Dedifferentiated amniotic fluid mesenchymal stem cell (primary cell): ENCODE measurements around the gene GOLGA1.

Experiments used
- DNase-seq: peaks from one replicate; pipeline ENCODE4 v3.0.0-alpha.2; 2016; ENCODE audit errors: extremely low spot score

GOLGA1 gene

DNA sequence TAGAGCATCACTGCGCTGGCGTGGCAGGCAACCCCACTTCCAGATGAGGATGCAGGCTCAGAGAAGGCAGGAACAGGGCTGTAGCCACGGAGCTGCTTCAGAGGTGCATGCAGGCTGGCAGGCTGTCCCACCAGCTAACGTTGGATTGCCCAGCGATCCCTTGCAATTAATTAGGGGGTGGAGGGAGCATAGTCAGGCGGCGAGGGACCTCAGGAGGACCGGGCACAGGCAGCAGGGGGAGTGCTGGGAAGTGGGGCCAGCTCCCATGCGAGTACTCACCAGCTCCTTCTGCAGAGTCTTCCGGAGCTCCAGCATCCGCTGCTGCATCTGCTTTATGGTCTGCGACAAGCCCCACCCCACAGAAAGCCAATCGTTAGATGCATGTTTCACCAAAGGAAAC is 58.7 kb downstream of the GOLGA1 start:
- no peak for DNase-seq

DNA sequence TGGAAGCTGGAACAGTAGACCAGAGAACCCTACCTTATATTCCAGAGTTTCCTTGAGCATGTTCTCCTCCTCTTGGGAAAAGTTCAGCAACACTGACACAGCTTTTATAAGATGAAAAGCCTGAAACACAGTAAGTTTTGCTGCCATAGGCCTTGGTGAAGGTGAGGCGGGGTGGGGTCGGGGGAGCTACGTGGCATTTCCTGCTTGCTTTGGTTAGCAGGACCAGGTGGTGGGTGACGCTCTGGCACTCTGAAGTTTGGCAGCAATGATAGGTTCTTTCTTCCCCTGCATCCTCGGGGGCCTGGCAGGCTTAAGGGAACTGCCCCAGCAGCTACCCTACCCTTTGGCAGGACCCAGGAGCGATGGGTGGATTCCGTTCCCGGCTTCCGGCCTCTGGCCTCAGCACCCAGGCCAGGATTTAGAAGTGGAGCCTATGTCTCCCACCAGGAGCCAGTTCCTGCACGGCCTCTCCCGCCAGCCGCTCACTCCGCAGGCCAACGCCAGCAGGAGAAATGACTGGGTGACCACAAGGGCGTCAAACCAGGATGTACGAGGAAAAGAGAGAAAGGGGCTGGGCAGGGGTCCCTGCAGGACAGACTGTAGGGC is 59.6 kb downstream of the GOLGA1 start:
- DNase-seq = no peak

GRCh38 chr9:124880501-124880900 is 60.4 kb downstream of the GOLGA1 start:
- DNase-seq = no peak

DNA sequence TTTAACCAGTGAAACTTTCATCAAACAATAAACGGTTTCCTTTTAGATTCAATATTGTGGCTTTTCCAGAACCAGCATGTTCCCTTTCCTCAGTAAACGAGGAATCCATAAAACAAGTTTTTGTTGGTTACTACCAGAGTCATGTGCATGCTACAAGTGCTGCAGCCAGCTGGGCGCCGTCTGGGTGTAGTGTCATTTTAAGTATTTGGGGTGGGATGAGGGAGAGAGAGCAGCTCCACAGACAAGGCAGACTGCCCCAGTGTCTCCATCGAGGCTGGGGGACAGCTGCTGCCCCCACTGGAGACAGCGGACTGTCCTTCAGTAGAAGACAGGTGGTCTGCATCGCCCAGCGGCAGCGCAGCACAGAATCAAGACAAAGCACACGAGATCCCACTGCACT is 61.7 kb downstream of the GOLGA1 start:
- DNase-seq = no peak

GRCh38 chr9:124878518-124878917 is 62.4 kb downstream of the GOLGA1 start:
- no peak for DNase-seq

DNA sequence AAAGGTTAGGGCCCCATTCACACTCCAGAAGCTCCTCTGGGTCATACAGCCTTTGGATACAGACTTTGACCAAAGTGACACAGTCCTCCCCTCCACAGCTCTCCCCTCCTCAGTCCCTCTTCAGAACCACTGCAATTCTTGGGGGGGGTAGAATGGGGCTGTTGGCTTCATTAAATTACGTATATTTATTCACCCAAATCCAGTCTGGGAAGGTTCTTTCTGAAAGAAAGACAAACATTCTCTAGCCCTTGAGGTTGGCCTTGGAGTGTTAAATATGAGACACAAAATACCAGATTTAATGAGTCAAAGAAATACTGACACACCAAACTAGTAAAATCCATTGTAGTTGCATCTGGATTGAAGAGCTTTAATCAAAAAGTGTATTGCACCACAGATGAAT is 62.9 kb downstream of the GOLGA1 start:
- no peak for DNase-seq

DNA sequence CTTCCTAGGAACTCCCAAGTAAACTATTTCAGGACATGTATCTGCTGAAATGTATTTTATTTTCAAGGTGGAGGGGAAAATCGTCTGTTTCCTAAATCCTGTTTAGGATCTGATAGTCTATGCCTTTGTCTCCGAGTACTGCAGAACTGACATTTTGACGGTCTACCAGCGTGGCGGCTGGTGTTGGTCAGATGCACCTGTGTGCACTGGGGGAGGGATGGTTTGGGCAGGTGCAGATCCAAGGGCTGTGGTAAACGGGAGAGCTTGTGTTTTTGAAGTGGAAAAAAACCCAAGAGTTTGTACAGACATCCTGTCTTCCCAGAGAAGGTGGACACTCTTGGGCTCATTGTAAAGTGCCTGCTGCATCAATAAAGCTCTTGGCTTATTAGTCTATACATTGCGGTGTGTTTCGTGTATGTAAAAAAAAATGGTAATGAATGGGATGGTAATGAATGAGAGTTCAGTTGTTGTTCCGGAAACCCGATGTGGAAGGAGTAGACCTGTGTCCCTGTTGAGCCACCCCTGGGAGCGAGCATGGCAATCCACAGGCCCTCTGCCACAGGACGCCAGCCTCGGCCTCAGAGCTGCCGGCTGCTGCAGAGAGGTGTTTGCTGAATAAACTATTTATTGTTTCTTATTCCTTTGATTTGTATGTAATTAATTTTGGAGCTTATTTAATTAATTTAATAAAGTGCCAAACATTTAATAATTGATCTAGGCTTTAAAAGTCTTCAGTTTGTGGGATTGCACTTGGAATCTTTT is 63.7 kb downstream of the GOLGA1 start:
- DNase-seq = no peak

DNA sequence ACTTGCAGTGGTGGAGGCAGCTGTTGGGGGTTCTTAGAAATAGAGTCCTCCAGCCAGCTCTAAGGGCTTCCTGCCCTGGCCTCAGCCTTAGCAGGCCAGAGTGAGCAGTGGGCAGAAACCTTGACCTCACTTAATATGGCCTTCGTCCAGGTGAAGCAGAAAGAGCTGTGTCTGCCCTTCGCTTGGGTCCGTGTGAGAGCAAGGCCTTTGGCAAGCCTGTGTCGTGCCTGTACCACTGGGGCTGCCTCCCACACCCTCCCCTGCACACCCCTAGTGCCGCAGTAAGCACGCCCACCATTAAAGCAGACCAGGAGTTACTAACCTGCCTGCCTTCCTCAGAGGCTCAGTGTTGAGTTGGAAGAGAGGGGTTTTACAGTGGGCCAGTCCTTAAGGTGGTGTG is 65.4 kb downstream of the GOLGA1 start:
- no peak for DNase-seq

DNA sequence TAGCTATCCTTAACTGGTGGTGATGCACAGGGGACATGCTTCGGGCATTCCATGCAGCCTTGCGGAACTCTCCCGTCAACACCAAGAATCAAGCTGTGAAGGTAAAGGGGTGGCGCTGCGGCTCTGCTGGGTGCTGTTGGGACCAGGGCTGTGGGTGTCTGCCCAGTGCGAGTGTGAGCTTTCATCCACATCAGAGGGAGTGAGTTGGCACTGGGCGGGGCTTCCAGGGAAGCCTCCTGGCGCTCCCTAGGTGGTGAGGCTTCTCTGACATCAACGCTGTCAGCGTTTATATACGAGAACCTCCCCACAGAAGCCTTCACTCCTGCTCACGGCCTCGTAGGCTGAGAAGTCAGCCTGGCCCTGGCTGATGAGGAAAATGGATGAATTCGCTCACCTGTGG is 67.2 kb downstream of the GOLGA1 start:
- no peak for DNase-seq

GRCh38 chr9:124871156-124871561 is 69.7 kb downstream of the GOLGA1 start:
- DNase-seq = no peak

GRCh38 chr9:124870723-124871122 is 70.2 kb downstream of the GOLGA1 start:
- DNase-seq = no peak

DNA sequence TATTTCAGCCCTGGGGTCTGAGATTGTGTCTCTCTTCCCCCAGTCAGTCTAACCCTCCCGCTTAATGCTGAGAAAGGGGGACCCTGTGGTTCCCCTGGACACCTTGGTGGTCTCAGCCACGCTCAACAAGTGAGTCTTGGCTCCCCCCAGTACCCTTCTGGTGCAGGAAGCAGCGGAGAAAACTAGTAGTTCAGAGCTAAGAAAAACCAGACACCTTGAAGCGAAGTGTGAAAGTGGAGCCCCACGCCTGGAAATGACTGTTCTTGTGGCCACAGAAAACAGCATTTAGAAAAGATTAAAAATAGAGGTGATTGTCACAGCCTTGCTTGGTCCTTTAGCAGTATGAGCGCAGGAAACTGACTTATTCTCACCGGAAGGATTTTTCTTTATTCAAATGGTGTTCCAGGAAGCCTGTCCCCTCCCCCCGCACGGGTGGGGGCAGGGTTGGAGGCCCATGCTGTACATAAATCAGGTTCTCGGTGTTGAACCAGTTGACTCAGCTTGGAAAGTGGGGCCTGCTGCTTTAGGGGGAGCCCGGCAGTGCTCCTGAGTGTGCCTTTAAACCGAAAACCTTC is 70.8 kb downstream of the GOLGA1 start:
- DNase-seq = no peak

- peak; percentile 19 for DNase-seq
Observed at GRCh38 chr9:124869466-124869985, 71.4 kb downstream of the GOLGA1 start.

GRCh38 chr9:124868511-124869465 is 72.1 kb downstream of the GOLGA1 start:
- peak; percentile 69 for DNase-seq

GRCh38 chr9:124863371-124863871 is 77.5 kb downstream of the GOLGA1 start:
- DNase-seq = no peak

DNA sequence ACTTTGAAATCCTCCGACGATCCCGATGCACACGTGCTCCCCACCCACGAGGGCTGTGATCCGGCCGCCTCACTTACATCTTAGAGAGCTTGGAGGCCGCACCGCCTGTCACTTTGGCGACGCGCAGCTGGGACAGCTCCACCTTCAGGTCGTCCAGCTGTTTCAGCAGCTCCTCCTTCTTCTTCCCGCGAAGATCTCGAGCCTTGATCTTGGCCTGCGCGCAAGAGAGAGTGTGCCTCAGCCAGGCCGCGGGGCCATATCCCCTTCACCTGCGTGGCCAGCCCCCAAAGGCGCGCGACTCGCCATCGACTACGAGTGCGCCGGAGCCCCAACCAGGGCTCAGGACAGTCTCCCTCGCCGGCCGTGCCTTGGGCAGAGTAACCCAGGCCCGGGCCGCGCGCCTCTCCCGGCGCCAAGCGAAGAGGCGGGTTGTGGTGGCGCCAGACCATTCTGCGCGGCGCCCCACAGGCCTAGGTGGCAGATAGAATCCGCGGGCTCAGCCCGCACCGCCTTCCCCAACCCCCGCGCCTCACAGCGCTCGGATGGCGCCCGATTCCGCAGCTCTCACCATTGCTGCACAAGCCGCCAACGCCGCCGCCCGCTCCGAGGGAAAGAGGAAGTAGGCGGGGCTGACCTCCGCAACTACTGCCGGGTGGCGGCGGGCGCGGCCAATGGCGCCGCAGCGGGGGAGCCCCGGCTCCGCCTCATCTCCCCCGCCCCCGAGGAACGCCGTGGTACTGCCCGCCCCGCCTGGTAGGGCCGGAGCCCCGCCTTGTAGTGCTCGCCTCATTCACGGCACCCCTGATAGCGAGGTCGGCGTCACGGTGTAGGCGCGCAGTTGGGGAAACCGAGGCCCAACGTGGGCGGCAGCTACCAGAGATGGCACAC is 79.3 kb downstream of the GOLGA1 start, which contains the start of the genes ARPC5L and RPL35:
Gene ARPC5L, plus strand, starts transcription at position 789 of the 888 bp plus-strand sequence. CDS start 7,161 bp downstream, outside the sequence.
Gene RPL35, minus strand, starts transcription at position 616 of the 888 bp plus-strand sequence. Its CDS starts 45 bp downstream, at position 571.
- peak; percentile 91 for DNase-seq

GRCh38 chr9:124860582-124861341 is 80.1 kb downstream of the GOLGA1 start:
- DNase-seq = no peak

GRCh38 chr9:124859803-124860581 is 80.9 kb downstream of the GOLGA1 start:
- no peak for DNase-seq
